WI38 (cell line): Measurements from ENCODE around the gene TMEM255B.
"Not testable (repeated sequence)": the region's sequence is repeated elsewhere in the genome, so short reads cannot be mapped to it uniquely, and the experiment has no call there.

ENCODE experiments used
- H3K4me3 ChIP-seq: 2 replicates; pipeline ENCODE4 v1.5.1; 2011; ENCODE audit warnings: low read depth, mild to moderate bottlenecking, control low read depth, low read length
- TF ChIP-seq, protein P1 (sequence below): IDR thresholded peaks from 2 replicates; pipeline ENCODE4 v1.5.1; 2012; ENCODE audit warnings: low read depth, mild to moderate bottlenecking, control low read depth, low read length

The TMEM255B gene

GRCh38 chr13:113788413-113789135 lies 29.5 kb downstream of the TMEM255B start:
- H3K4me3 ChIP-seq = no peak overlapping the region
- TF ChIP-seq, protein P1, sequence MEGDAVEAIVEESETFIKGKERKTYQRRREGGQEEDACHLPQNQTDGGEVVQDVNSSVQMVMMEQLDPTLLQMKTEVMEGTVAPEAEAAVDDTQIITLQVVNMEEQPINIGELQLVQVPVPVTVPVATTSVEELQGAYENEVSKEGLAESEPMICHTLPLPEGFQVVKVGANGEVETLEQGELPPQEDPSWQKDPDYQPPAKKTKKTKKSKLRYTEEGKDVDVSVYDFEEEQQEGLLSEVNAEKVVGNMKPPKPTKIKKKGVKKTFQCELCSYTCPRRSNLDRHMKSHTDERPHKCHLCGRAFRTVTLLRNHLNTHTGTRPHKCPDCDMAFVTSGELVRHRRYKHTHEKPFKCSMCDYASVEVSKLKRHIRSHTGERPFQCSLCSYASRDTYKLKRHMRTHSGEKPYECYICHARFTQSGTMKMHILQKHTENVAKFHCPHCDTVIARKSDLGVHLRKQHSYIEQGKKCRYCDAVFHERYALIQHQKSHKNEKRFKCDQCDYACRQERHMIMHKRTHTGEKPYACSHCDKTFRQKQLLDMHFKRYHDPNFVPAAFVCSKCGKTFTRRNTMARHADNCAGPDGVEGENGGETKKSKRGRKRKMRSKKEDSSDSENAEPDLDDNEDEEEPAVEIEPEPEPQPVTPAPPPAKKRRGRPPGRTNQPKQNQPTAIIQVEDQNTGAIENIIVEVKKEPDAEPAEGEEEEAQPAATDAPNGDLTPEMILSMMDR = no peak

DNA sequence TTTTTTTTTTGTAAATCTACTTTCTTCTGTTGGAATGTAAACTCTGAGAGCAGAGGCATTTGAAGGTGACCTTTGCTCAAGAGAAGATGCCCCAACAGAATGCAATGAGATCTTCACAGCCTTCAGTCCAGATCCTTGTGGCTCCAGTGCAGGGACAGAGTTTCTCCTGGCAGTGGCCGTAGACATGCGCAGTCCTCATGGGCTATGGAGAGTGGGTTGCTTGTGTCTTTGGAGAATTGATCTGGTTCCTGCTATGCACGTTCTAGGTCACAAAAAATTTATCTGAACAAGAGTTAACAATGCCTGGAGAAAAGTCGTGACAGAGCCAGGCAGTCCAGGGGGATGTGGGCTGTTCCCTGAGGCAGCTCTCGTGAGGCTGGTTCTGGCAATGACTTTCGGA lies 30.1 kb downstream of the TMEM255B start:
- TF ChIP-seq, protein P1 = no peak
- H3K4me3 ChIP-seq = no peak overlapping the region

DNA sequence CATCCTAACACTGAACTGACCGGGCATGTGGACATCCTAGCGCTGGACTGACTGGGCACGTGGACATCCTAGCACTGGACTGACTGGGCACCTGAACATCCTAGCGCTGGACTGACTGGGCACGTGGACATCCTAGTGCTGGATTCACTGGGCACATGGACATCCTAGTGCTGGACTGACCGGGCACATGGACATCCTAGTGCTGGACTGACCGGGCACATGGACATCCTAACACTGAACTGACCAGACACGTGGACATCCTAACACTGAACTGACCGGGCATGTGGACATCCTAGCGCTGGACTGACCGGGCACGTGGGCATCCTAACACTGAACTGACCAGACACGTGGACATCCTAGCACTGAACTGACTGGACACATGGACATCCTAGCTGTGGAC lies 30.9 kb downstream of the TMEM255B start:
- H3K4me3 ChIP-seq = not testable (repeated sequence)

GRCh38 chr13:113791226-113791625 lies 32.2 kb downstream of the TMEM255B start:
- no peak overlapping the region for H3K4me3 ChIP-seq

GRCh38 chr13:113791761-113792160 lies 32.7 kb downstream of the TMEM255B start:
- H3K4me3 ChIP-seq = no peak overlapping the region
- TF ChIP-seq, protein P1 = no peak

More at GRCh38 chr13:113791226-113791625, 32.2 kb downstream of the TMEM255B start:
- TF ChIP-seq, protein P1 = no peak

DNA sequence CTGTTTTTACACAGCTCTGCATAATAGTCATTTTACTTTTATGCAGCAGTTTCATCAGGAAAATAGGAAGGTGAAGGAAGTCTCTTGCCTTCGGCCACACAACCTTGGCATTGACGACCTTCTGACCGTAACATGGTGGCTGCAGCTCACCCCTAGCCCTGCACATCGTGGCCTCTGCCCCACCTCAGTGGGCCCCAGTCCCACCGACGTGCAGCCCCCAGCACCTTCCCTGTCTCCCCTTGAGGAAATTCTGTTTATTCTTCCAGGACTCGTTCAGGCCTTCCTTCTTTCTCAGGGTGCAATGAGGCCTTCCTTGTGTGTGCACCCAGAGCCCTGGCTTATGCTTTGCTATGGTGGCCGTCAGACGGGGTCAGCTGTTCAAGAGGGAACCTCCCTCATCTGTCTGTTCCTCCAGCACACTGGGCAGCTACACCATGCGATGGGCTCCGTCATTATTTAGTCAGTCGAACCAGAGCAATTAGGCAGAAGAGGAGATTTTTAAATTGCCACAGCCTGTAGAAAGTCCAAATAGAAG lies 33.3 kb downstream of the TMEM255B start:
- TF ChIP-seq, protein P1 = no peak
- H3K4me3 ChIP-seq = no peak overlapping the region

- TF ChIP-seq, protein P1 = no peak
These were observed 34.1 kb downstream of the TMEM255B start for GRCh38 chr13:113792886-113793717.

More at GRCh38 chr13:113792886-113793717, 34.1 kb downstream of the TMEM255B start:
- no peak overlapping the region for H3K4me3 ChIP-seq
